ENCODE results near the gene MAB21L1. TPM values are rescaled to one million over a fixed set of nuclear protein-coding genes. Genes with fewer than 3 reads are reported as not detected.

The MAB21L1 gene
- total and polyA plus RNA-seq, 2 donors (not counting 3 experiments of a cell fraction or from before 2014, with no cell fraction given): 0.03 TPM; not detected in 1

DNA sequence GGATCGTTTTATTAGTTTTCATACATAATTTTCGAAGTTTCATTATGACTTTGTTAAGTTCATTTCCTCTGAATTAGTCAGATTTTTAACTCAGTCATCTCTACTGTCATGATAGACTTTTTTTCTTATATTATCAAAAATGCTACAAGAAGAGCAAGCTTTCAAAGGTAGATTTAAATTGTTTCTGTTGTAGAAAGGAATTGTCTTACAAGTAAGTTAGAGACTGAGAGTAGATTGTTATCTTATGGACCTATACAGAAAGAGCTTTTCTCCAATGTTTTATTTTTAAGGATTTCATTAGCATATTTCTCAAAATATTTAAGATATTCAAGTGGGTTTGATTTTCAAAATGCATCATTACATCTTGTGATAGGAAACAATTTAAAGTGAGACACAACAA, 2.7 kb downstream of the MAB21L1 start:
- ChIA-PET CTCF (interaction anchor here (1.3 kb wide), 1 partner anchor 15 kb away, joined by 3 read pairs; no protein-coding TSS in a partner anchor), POLR2A (no interaction called here)
- TF ChIP-seq, protein P1, sequence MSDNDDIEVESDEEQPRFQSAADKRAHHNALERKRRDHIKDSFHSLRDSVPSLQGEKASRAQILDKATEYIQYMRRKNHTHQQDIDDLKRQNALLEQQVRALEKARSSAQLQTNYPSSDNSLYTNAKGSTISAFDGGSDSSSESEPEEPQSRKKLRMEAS (IDR thresholded peaks at IDR 0.05; ENCODE audit: insufficient read depth, insufficient read length): no peak
- no TSS peak for BruUV-seq (replicated peaks)
- Histone ChIP-seq H2AFZ (ENCODE audit: low read depth, low read length) (no peak overlapping the region), H3K4me2 (ENCODE audit: insufficient read depth, low read length) (no peak overlapping the region), H3K4me3 (replicated peaks in 1 of 3; ENCODE audit: insufficient read depth in 1 of 3, low read depth in 1 of 3, low read length in 3 of 3) (no peak overlapping the region), H4K20me1 (replicated peaks; ENCODE audit: control insufficient read depth, extremely low read depth, insufficient read depth, low read length) (no peaks in the 10 kb centered on the region), H3K4me1 (ENCODE audit: control insufficient read depth, extremely low read depth, insufficient read depth, low read length) (peaks cover 4% of the 10 kb centered on the region), H3K27me3 (ENCODE audit: control insufficient read depth in 2 of 2, insufficient read depth in 2 of 2, low read length in 2 of 2) (no peaks in the 10 kb centered on the region), H3K9me3 (replicated peaks; ENCODE audit: control insufficient read depth, insufficient read depth, low read length) (no peaks in the 10 kb centered on the region), H3K36me3 (ENCODE audit: control insufficient read depth in 2 of 2, extremely low read depth in 1 of 2, insufficient read depth in 2 of 2, low read length in 2 of 2) (no peaks in the 10 kb centered on the region), H3K9me1 (replicated peaks; ENCODE audit: control insufficient read depth, extremely low read depth, insufficient read depth, low read length) (no peaks in the 10 kb centered on the region), H3K79me2 (ENCODE audit: control insufficient read depth, insufficient read depth, low read length) (no peaks in the 10 kb centered on the region), H3K27ac (ENCODE audit: insufficient read depth, low read depth, low read length) (no peak overlapping the region), H3K9ac (replicated peaks; ENCODE audit: extremely low read depth, insufficient read depth, low read length) (no peak overlapping the region)
- no peak for FAIRE-seq
- dilution Hi-C loops (cut with MboI; ENCODE audit: extremely low pct_ligation_motif_present, low sequenced_read_pairs) (no loop called here), intact Hi-C loops (cut with micrococcal nuclease) (loop anchor here (2.0 to 10.0 kb wide), 3 partner anchors 81 to 537 kb away; no protein-coding TSS in a partner anchor)
- no peak for DNase-seq (ENCODE audit: low read depth, low spot score)

DNA sequence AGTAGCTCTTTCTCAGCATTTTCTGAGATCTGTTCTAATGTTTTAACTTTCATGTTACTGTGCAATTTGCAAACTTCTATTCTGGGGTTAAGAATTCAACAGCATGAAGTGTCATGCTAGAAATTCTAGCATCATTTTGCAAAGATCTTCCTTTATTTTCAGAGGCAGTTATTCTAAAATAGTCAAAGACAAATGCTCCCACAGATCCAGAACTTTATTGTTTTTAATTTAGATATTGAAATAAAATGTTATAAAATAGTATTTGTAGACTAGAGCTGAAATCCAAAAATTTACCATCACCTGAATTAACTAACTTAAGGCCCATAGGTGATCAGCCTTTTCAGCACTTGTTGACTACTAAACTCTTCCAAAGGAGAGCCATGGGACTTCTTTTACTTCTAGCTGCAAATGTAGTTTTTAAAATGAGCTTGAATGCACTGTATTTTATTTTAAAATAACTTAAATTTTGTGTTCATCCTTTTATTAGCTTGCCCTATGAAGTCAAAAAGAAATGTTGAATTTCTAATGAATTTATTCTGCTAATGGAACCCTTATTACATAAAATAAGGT, 3.2 kb downstream of the MAB21L1 start:
- peaks cover 4% of the 10 kb centered on the region for H3K4me1 ChIP-seq (ENCODE audit: control insufficient read depth, extremely low read depth, insufficient read depth, low read length)
- CTCF ChIA-PET: interaction anchor here (1.3 kb wide), 2 partner anchors 16 to 22 kb away, joined by 3 read pairs; no protein-coding TSS in a partner anchor
- DNase-seq (ENCODE audit: low read depth, low spot score) (no peak), FAIRE-seq (no peak)
- intact Hi-C loops (cut with micrococcal nuclease): loop anchor here (5.0 to 10.0 kb wide), 2 partner anchors 258 to 536 kb away; no protein-coding TSS in a partner anchor
- H3K4me2 ChIP-seq (ENCODE audit: insufficient read depth, low read length): no peak overlapping the region
- H3K27me3 ChIP-seq (ENCODE audit: control insufficient read depth in 2 of 2, insufficient read depth in 2 of 2, low read length in 2 of 2): no peaks in the 10 kb centered on the region
- no peaks in the 10 kb centered on the region for H3K79me2 ChIP-seq (ENCODE audit: control insufficient read depth, insufficient read depth, low read length)
- H3K9me1 ChIP-seq (replicated peaks; ENCODE audit: control insufficient read depth, extremely low read depth, insufficient read depth, low read length): no peaks in the 10 kb centered on the region
- no peaks in the 10 kb centered on the region for H4K20me1 ChIP-seq (replicated peaks; ENCODE audit: control insufficient read depth, extremely low read depth, insufficient read depth, low read length)
- no peaks in the 10 kb centered on the region for H3K9me3 ChIP-seq (replicated peaks; ENCODE audit: control insufficient read depth, insufficient read depth, low read length)
- no peak overlapping the region for H3K27ac ChIP-seq (ENCODE audit: insufficient read depth, low read depth, low read length)
- no TSS peak for BruUV-seq (replicated peaks)
- no peak overlapping the region for H3K4me3 ChIP-seq (replicated peaks in 1 of 3; ENCODE audit: insufficient read depth in 1 of 3, low read depth in 1 of 3, low read length in 3 of 3)
- H2AFZ ChIP-seq (ENCODE audit: low read depth, low read length): no peak overlapping the region
- TF ChIP-seq MYC (IDR thresholded peaks at IDR 0.05; ENCODE audit: low read depth, low read length) (no peak), POLR2A (IDR thresholded peaks at IDR 0.05; ENCODE audit: low read depth, low read length) (no peak), POLR2AphosphoS5 (IDR thresholded peaks at IDR 0.05; ENCODE audit: insufficient read depth, low read depth, low read length) (no peak), FOS (IDR thresholded peaks at IDR 0.05; ENCODE audit: borderline replicate concordance, insufficient read depth, low read length) (no peak), EZH2 (IDR thresholded peaks at IDR 0.05; ENCODE audit: borderline replicate concordance, low read depth, low read length, severe bottlenecking) (no peak), JUN (IDR thresholded peaks at IDR 0.05; ENCODE audit: borderline replicate concordance, insufficient read depth, insufficient read length, low read depth) (no peak), GATA2 (IDR thresholded peaks at IDR 0.05; ENCODE audit: insufficient read depth, insufficient read length, low read depth, low read length) (no peak)
- TF ChIP-seq, protein P1 (IDR thresholded peaks at IDR 0.05; ENCODE audit: insufficient read depth, insufficient read length): no peak
- TF ChIP-seq, protein P2, sequence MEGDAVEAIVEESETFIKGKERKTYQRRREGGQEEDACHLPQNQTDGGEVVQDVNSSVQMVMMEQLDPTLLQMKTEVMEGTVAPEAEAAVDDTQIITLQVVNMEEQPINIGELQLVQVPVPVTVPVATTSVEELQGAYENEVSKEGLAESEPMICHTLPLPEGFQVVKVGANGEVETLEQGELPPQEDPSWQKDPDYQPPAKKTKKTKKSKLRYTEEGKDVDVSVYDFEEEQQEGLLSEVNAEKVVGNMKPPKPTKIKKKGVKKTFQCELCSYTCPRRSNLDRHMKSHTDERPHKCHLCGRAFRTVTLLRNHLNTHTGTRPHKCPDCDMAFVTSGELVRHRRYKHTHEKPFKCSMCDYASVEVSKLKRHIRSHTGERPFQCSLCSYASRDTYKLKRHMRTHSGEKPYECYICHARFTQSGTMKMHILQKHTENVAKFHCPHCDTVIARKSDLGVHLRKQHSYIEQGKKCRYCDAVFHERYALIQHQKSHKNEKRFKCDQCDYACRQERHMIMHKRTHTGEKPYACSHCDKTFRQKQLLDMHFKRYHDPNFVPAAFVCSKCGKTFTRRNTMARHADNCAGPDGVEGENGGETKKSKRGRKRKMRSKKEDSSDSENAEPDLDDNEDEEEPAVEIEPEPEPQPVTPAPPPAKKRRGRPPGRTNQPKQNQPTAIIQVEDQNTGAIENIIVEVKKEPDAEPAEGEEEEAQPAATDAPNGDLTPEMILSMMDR (IDR thresholded peaks at IDR 0.05; ENCODE audit: extremely low read depth in 1 of 2, insufficient read depth in 1 of 2, low read depth in 1 of 2, low read length in 2 of 2): no peak
- no peaks in the 10 kb centered on the region for H3K36me3 ChIP-seq (ENCODE audit: control insufficient read depth in 2 of 2, extremely low read depth in 1 of 2, insufficient read depth in 2 of 2, low read length in 2 of 2)
- POLR2A ChIA-PET: no interaction called here
- dilution Hi-C loops (cut with MboI; ENCODE audit: extremely low pct_ligation_motif_present, low sequenced_read_pairs): no loop called here
- H3K9ac ChIP-seq (replicated peaks; ENCODE audit: extremely low read depth, insufficient read depth, low read length): no peak overlapping the region

All from endothelial cell of umbilical vein (primary cell).